GM12878 (cell line): Measurements from ENCODE around the gene IPMK.
A peak's percentile ranks its signal among the peaks of the same experiment; 100 is the strongest.

Source experiments
- CTCF ChIP-seq, 3 experiments: IDR thresholded peaks in 2 of 3; conservative IDR thresholded peaks in 1 of 3; 2 replicates each; pipeline ENCODE4 v1.5.1; 2011; ENCODE audit warnings: low read depth in 3 of 3, low read length in 3 of 3, mild to moderate bottlenecking in 3 of 3, control low read depth in 2 of 3, moderate library complexity in 2 of 3, inconsistent platforms in 1 of 3, mixed read lengths in 1 of 3; ENCODE audit not compliant: control insufficient read depth in 2 of 3, insufficient read depth in 1 of 3; ENCODE audit errors: extremely low read depth in 1 of 3
- EGR1 ChIP-seq, 2 experiments: IDR thresholded peaks; 1 replicate in 1 of 2; 2 replicates in 1 of 2; pipeline ENCODE4 v1.6.1; 2011 to 2012; ENCODE audit warnings: low read depth in 2 of 2, low read length in 2 of 2, borderline replicate concordance in 1 of 2, mild to moderate bottlenecking in 1 of 2, moderate library complexity in 1 of 2
- EZH2 ChIP-seq: IDR thresholded peaks from 2 replicates; pipeline ENCODE4 v1.6.1; 2012; ENCODE audit warnings: low read depth, mild to moderate bottlenecking, control low read depth, inconsistent platforms, low read length, borderline replicate concordance; ENCODE audit not compliant: control insufficient read depth
- MXI1 ChIP-seq: fragments of 150-350 bp; IDR thresholded peaks from 2 replicates; pipeline ENCODE4 v1.6.1; 2011; ENCODE audit warnings: low read depth, mild to moderate bottlenecking, inconsistent platforms, low read length, improper control_type of control experiment
- POLR2A ChIP-seq: IDR thresholded peaks from 2 replicates; pipeline ENCODE4 v1.6.1; 2011; ENCODE audit warnings: low read depth, mild to moderate bottlenecking, low read length
- TAF1 ChIP-seq: IDR thresholded peaks from 2 replicates; pipeline ENCODE4 v1.6.1; 2011; ENCODE audit warnings: mild to moderate bottlenecking, low read depth, low read length, borderline replicate concordance
- TF ChIP-seq, protein P1 (sequence below): IDR thresholded peaks from 2 replicates; pipeline ENCODE4 v1.6.1; 2012; ENCODE audit warnings: mild to moderate bottlenecking, low read depth, low read length
- TF ChIP-seq, protein P2 (sequence below): IDR thresholded peaks from 2 replicates; pipeline ENCODE4 v1.6.1; 2012; ENCODE audit warnings: low read length, inconsistent platforms

GRCh38 chr10:58291538-58292174 lies 24.0 kb upstream of the IPMK start:
- no peak for TF ChIP-seq EZH2
- TF ChIP-seq EGR1 (IDR thresholded peaks at IDR 0.05; ENCODE audit: borderline replicate concordance in 1 of 2, low read depth in 2 of 2, low read length in 2 of 2) = no peak
- TF ChIP-seq, protein P1, sequence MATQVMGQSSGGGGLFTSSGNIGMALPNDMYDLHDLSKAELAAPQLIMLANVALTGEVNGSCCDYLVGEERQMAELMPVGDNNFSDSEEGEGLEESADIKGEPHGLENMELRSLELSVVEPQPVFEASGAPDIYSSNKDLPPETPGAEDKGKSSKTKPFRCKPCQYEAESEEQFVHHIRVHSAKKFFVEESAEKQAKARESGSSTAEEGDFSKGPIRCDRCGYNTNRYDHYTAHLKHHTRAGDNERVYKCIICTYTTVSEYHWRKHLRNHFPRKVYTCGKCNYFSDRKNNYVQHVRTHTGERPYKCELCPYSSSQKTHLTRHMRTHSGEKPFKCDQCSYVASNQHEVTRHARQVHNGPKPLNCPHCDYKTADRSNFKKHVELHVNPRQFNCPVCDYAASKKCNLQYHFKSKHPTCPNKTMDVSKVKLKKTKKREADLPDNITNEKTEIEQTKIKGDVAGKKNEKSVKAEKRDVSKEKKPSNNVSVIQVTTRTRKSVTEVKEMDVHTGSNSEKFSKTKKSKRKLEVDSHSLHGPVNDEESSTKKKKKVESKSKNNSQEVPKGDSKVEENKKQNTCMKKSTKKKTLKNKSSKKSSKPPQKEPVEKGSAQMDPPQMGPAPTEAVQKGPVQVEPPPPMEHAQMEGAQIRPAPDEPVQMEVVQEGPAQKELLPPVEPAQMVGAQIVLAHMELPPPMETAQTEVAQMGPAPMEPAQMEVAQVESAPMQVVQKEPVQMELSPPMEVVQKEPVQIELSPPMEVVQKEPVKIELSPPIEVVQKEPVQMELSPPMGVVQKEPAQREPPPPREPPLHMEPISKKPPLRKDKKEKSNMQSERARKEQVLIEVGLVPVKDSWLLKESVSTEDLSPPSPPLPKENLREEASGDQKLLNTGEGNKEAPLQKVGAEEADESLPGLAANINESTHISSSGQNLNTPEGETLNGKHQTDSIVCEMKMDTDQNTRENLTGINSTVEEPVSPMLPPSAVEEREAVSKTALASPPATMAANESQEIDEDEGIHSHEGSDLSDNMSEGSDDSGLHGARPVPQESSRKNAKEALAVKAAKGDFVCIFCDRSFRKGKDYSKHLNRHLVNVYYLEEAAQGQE = no peak
- TF ChIP-seq MXI1 = no peak
- no peak for TF ChIP-seq POLR2A
- peak; percentile 65 to 78 (median 71); a peak in 5 of 6 replicates for TF ChIP-seq CTCF (IDR thresholded peaks at IDR 0.05 in 2 of 3, conservative IDR thresholded peaks at IDR 0.05 in 1 of 3; ENCODE audit: control insufficient read depth in 2 of 3, extremely low read depth in 1 of 3, insufficient read depth in 1 of 3, low read depth in 3 of 3, low read length in 3 of 3)
- TF ChIP-seq TAF1 = no peak
- TF ChIP-seq, protein P2, sequence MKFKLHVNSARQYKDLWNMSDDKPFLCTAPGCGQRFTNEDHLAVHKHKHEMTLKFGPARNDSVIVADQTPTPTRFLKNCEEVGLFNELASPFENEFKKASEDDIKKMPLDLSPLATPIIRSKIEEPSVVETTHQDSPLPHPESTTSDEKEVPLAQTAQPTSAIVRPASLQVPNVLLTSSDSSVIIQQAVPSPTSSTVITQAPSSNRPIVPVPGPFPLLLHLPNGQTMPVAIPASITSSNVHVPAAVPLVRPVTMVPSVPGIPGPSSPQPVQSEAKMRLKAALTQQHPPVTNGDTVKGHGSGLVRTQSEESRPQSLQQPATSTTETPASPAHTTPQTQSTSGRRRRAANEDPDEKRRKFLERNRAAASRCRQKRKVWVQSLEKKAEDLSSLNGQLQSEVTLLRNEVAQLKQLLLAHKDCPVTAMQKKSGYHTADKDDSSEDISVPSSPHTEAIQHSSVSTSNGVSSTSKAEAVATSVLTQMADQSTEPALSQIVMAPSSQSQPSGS = no peak
